K562 (cell line): ENCODE results near the gene CNFN. TPM values are rescaled to one million over a fixed set of nuclear protein-coding genes. Genes with fewer than 3 reads are reported as not detected.

Experiments
- ATAC-seq: fragments of 200-7000 bp; cut with Tn5 transposase; 3 replicates; pipeline ENCODE4 v1.9.1; 2020; ENCODE audit warnings: moderate library complexity
- BruUV-seq: library from RNA; stranded (reverse); fragments of 400-500 nt; replicated peaks from 2 replicates; lab custom pipeline; 2021; lab: Mats Ljungman, UMichigan
- CTCF ChIA-PET: fragments of 300-600 bp; formaldehyde crosslinking; extraction: SDS; loops from one replicate; lab custom pipeline; 2021; ENCODE audit warnings: low intra/inter-chr PET ratio; lab: Yijun Ruan, JAX
- POLR2A ChIA-PET: fragments of 300-600, 350-650 bp; sonication (Branson Sonifier 250); formaldehyde crosslinking; extraction: SDS; loops from one replicate; lab custom pipeline; 2021; ENCODE audit warnings: antibody characterized with exemption, inconsistent platforms; lab: Yijun Ruan, JAX
- DNase-seq, 4 experiments: peaks; one replicate each; pipeline versions ENCODE4 v3.0.0 to v3.0.0-alpha.2; 2011 to 2018; ENCODE audit warnings: low spot score in 3 of 4, mixed read lengths in 3 of 4; ENCODE audit errors: extremely low read depth in 1 of 4
- FAIRE-seq: peaks from 2 replicates; lab custom pipeline; 2011; peaks lifted over from hg19 to GRCh38; lab: Jason Lieb, UNC
- H2AFZ ChIP-seq: 2 replicates; pipeline ENCODE4 v1.6.0; 2011; ENCODE audit warnings: low read depth, low read length, control low read depth, inconsistent platforms
- H3K27ac ChIP-seq: fragments of 200-600 bp; 3 replicates; pipeline ENCODE4 v1.8.0; 2011; ENCODE audit warnings: low read depth, mild to moderate bottlenecking, control low read depth, inconsistent platforms, low read length, moderate library complexity, mixed read lengths; ENCODE audit errors: extremely low read depth
- H3K27me3 ChIP-seq, 2 experiments: fragments of 300-600 bp in 1 of 2; 2 replicates in 1 of 2; 3 replicates in 1 of 2; pipeline versions ENCODE4 v1.6.0 to v1.8.0; 2011; ENCODE audit warnings: inconsistent platforms in 2 of 2, low read length in 2 of 2, mild to moderate bottlenecking in 1 of 2, mixed read lengths in 1 of 2, moderate library complexity in 1 of 2; ENCODE audit not compliant: control insufficient read depth in 2 of 2, insufficient read depth in 2 of 2
- H3K36me3 ChIP-seq: fragments of 300-600 bp; 3 replicates; pipeline ENCODE4 v1.8.0; 2011; ENCODE audit warnings: mild to moderate bottlenecking, low read length, inconsistent platforms; ENCODE audit not compliant: control insufficient read depth, insufficient read depth
- H3K4me1 ChIP-seq, 2 experiments: fragments of 200-600 bp in 1 of 2; replicated peaks in 1 of 2; 2 replicates in 1 of 2; 3 replicates in 1 of 2; pipeline versions ENCODE4 v1.5.1 to v1.8.0; 2011; ENCODE audit warnings: inconsistent platforms in 2 of 2, low read length in 2 of 2, mild to moderate bottlenecking in 1 of 2, mixed read lengths in 1 of 2, moderate library complexity in 1 of 2; ENCODE audit not compliant: control insufficient read depth in 2 of 2, insufficient read depth in 2 of 2
- H3K4me2 ChIP-seq: 2 replicates; pipeline ENCODE4 v1.6.1; 2011; ENCODE audit warnings: low read length, control low read depth, inconsistent platforms, mixed read lengths; ENCODE audit not compliant: insufficient read depth
- H3K4me3 ChIP-seq: fragments of 200-600 bp; sonication (generic), shearing (Covaris generic); 2 replicates; pipeline ENCODE4 v1.5.1; 2016; ENCODE audit warnings: control low read depth, inconsistent platforms
- H3K79me2 ChIP-seq: fragments of 200-600 bp; 3 replicates; pipeline ENCODE4 v1.8.0; 2011; ENCODE audit warnings: low read length, inconsistent platforms; ENCODE audit not compliant: control insufficient read depth, insufficient read depth
- H3K9ac ChIP-seq, 2 experiments: 2 replicates each; pipeline versions ENCODE4 v1.6.0 to v1.6.1; 2011; ENCODE audit warnings: low read depth in 2 of 2, low read length in 2 of 2, control low read depth in 1 of 2, inconsistent platforms in 1 of 2, mild to moderate bottlenecking in 1 of 2, mixed read lengths in 1 of 2; ENCODE audit not compliant: insufficient read depth in 1 of 2
- H3K9me1 ChIP-seq: one replicate; pipeline ENCODE4 v1.6.0; 2011; ENCODE audit warnings: inconsistent platforms, mild to moderate bottlenecking, low read length, moderate library complexity; ENCODE audit not compliant: control insufficient read depth, insufficient read depth
- H3K9me3 ChIP-seq: replicated peaks from 2 replicates; pipeline ENCODE4 v1.5.1; 2011; ENCODE audit warnings: low read depth, low read length, inconsistent platforms; ENCODE audit not compliant: control insufficient read depth, insufficient read depth
- H4K20me1 ChIP-seq: replicated peaks from 2 replicates; pipeline ENCODE4 v1.6.1; 2011; ENCODE audit warnings: low read length, inconsistent platforms, mixed read lengths; ENCODE audit not compliant: control insufficient read depth, insufficient read depth
- E2F4 ChIP-seq: sonication (generic); formaldehyde crosslinking; IDR thresholded peaks from 2 replicates; pipeline ENCODE4 v1.8.0; 2022; ENCODE audit warnings: mild to moderate bottlenecking, low read depth, missing genetic modification reagents
- HDAC1 ChIP-seq, 2 experiments: fragments of 450-650 bp; IDR thresholded peaks; 2 replicates each; pipeline ENCODE4 v1.6.1; 2016 to 2017; ENCODE audit warnings: inconsistent platforms in 1 of 2, mild to moderate bottlenecking in 1 of 2, moderate library complexity in 1 of 2
- HMG20B ChIP-seq: fragments of 250-450 bp; sonication (Bioruptor Pico); IDR thresholded peaks from 2 replicates; pipeline ENCODE4 v1.5.0; 2021; ENCODE audit warnings: mild to moderate bottlenecking
- NRF1 ChIP-seq, 2 experiments: fragments of 450-650 bp; IDR thresholded peaks in 1 of 2; conservative IDR thresholded peaks in 1 of 2; 2 replicates each; pipeline ENCODE4 v1.6.1; 2014; ENCODE audit warnings: mild to moderate bottlenecking in 2 of 2
- PTRF ChIP-seq: fragments of 450-650 bp; IDR thresholded peaks from 2 replicates; pipeline ENCODE4 v1.6.1; 2016; ENCODE audit warnings: mild to moderate bottlenecking, missing genetic modification characterization, missing compliant biosample characterization
- PTTG1 ChIP-seq: fragments of 450-650 bp; IDR thresholded peaks from 2 replicates; pipeline ENCODE4 v1.6.1; 2016; ENCODE audit warnings: low read depth, mild to moderate bottlenecking, missing genetic modification characterization, missing compliant biosample characterization
- RBFOX2 ChIP-seq: fragments of 200-400 bp; formaldehyde crosslinking; IDR thresholded peaks from 2 replicates; pipeline ENCODE4 v1.6.1; 2017; ENCODE audit warnings: low read depth, mild to moderate bottlenecking, low read length, moderate library complexity
- REST ChIP-seq, 2 experiments: fragments of 450-650 bp; formaldehyde crosslinking in 1 of 2; IDR thresholded peaks; 2 replicates each; pipeline versions ENCODE4 v1.4.0 to v1.6.1; 2014 to 2020; ENCODE audit warnings: mild to moderate bottlenecking in 2 of 2, borderline replicate concordance in 1 of 2, low read depth in 1 of 2
- ZZZ3 ChIP-seq: fragments of 450-650 bp; IDR thresholded peaks from 2 replicates; pipeline ENCODE4 v1.6.1; 2016; ENCODE audit warnings: antibody characterized with exemption, mild to moderate bottlenecking, moderate library complexity
- WGBS: fragments of 100-300 bp; shearing (Covaris generic); methylation state at CpG from one replicate; pipeline ENCODE4 v1.1.6; 2016; ENCODE audit warnings: low coverage, mixed read lengths; ENCODE audit not compliant: insufficient coverage; ENCODE audit errors: missing lambda C conversion rate; 5-methylcytosine and 5-hydroxymethylcytosine counted together
- in situ Hi-C: fragments of 300-500 bp; cut with MboI; formaldehyde crosslinking; loops from 4 replicates; pipeline ENCODE4 v1.15.0; 2018; ENCODE audit warnings: inconsistent platforms, mixed read lengths
- intact Hi-C: fragments of 100-400 bp; cut with micrococcal nuclease; formaldehyde crosslinking; loops from 2 replicates; pipeline ENCODE4 v1.14.2; 2022
- polyA plus RNA-seq, 8 experiments: library from polyadenylated mRNA; depleted of rRNA in 4 of 8; stranded (reverse) in 5 of 8; unstranded in 3 of 8; fragments of >200 nt; fragmentation: Nextera tagmentation in 2 of 8; fragmentation: Illumina TruSeq in 1 of 8; extraction: Ambion mirVana in 2 of 8; extraction: Trizol in 1 of 8; gene quantifications; 2 replicates each; pipeline versions ENCODE4 v1.2.1 to v1.2.3, GENCODE V29; 2011 to 2014; ENCODE audit warnings: inconsistent platforms in 1 of 8, missing spikeins in 1 of 8
- total RNA-seq, 7 experiments: library from RNA; depleted of rRNA in 6 of 7; stranded (reverse); fragments of >200 nt in 6 of 7; fragmentation: Illumina TruSeq in 2 of 7; extraction: Trizol in 2 of 7; gene quantifications; 2 replicates each; pipeline versions ENCODE4 v1.2.1 to v1.2.3, GENCODE V29; 2011 to 2021; ENCODE audit warnings: low replicate concordance in 1 of 7

Gene CNFN
- total and polyA plus RNA-seq, 9 of the 15 experiments (the other 6 are each of a cell fraction or from before 2014, with no cell fraction given) = 0.18 to 0.52 (median 0.27) TPM; not detected in 5

- no peak overlapping the region for H3K27ac ChIP-seq
- H3K9me3 ChIP-seq = no peaks in the 10 kb centered on the region
- peaks cover 7% of the 10 kb centered on the region for H4K20me1 ChIP-seq
- H2AFZ ChIP-seq = 0 out of 2 replicates have a peak overlapping the region, but pooled peaks have one; percentile 43
- peaks cover 5 to 30% of the 10 kb centered on the region in 2 experiments; a peak in 3 of 5 replicates for H3K4me1 ChIP-seq
- no peaks in the 10 kb centered on the region for H3K36me3 ChIP-seq
- H3K9ac ChIP-seq = peak overlapping the region in 1 of 2 experiments; percentile 79; a peak in 2 of 4 replicates
- peak overlapping the region; percentile 35; the same call in 1 of the 2 replicates for H3K4me2 ChIP-seq
- 32% methylated on average over 44 of the region's 80 CpGs for WGBS
- POLR2A ChIA-PET = interaction anchor here (0.6 to 0.9 kb wide), 2 partner anchors 23 to 162 kb away, joined by 3 to 4 read pairs; no protein-coding TSS in a partner anchor
- peaks cover 0 to 9% of the 10 kb centered on the region in 2 experiments; a peak in 3 of 5 replicates for H3K27me3 ChIP-seq
- peak; percentile 76 to 85 (median 81) for DNase-seq
- H3K4me3 ChIP-seq = no peak overlapping the region; the same call in 1 of the 2 replicates
- CTCF ChIA-PET = interaction anchor here (1.4 to 1.7 kb wide), 2 partner anchors 268 to 293 kb away, joined by 11 to 16 read pairs; no protein-coding TSS in a partner anchor
- peaks cover 6% of the 10 kb centered on the region; the same call in 1 of the 3 replicates for H3K79me2 ChIP-seq
- no TSS peak for BruUV-seq
- ATAC-seq = peak; percentile 59
- in situ Hi-C loops (no loop called here), intact Hi-C loops (no loop called here)
- FAIRE-seq = peak; percentile 84
- H3K9me1 ChIP-seq = peaks cover 5% of the 10 kb centered on the region
- no peak for TF ChIP-seq PTTG1
- TF ChIP-seq HMG20B (CRISPR knock-in tag) = no peak
- peak in 1 of 2 experiments; percentile 31; a peak in 1 of 4 replicates for TF ChIP-seq HDAC1 (IDR thresholded peaks at IDR 0.05)
- TF ChIP-seq PTRF (tag) = no peak
- 0 out of 2 replicates have a peak, but pooled peaks have one; percentile 24 for TF ChIP-seq RBFOX2
- TF ChIP-seq NRF1 (conservative IDR thresholded peaks at IDR 0.05 in 1 of 2, IDR thresholded peaks at IDR 0.05 in 1 of 2) = peak; percentile 84 to 87
- TF ChIP-seq E2F4 = no peak
- TF ChIP-seq ZZZ3 = no peak
- peak; percentile 50; the same call in 1 of the 2 replicates for TF ChIP-seq REST (IDR thresholded peaks at IDR 0.05; ENCODE audit: borderline replicate concordance)
- no peak for TF ChIP-seq REST (CRISPR knock-in tag; IDR thresholded peaks at IDR 0.05; ENCODE audit: low read depth)
These were observed 11.5 kb upstream of the CNFN start for GRCh38 chr19:42401365-42402303.
